Measurements from ENCODE around the gene UBE2G2.

GRCh38 chr21:44816761-44817505 lies 15.3 kb upstream of the UBE2G2 start:
- TF ChIP-seq CTCF (IDR thresholded peaks at IDR 0.05; ENCODE audit: poor library complexity, severe bottlenecking) (no peak), POLR2AphosphoS5 (IDR thresholded peaks at IDR 0.05) (no peak), MXI1 (conservative IDR thresholded peaks at IDR 0.05; ENCODE audit: poor library complexity, severe bottlenecking) (no peak), EP300 (conservative IDR thresholded peaks at IDR 0.05; ENCODE audit: poor library complexity, severe bottlenecking) (no peak), TAF1 (IDR thresholded peaks at IDR 0.05; ENCODE audit: low read depth) (no peak), SMC3 (conservative IDR thresholded peaks at IDR 0.05; ENCODE audit: poor library complexity) (no peak)

Measured in neural cell (in vitro differentiated cells).